Transverse colon (tissue), 4 donors: Measurements from ENCODE around the gene CACNA1C. TPM values are rescaled to one million over a fixed set of nuclear protein-coding genes. Genes with fewer than 3 reads are reported as not detected.

Source experiments
- DNase-seq: peaks from one replicate; pipeline ENCODE4 v3.0.0-alpha.2; 2019
- H3K27ac ChIP-seq, 4 donors: fragments of 200-600 bp; sonication (generic); 2 replicates each; pipeline ENCODE4 v1.5.1; 2016 to 2018; ENCODE audit warnings: inconsistent platforms in 4 of 4
- H3K27me3 ChIP-seq: fragments of 200-600 bp; sonication (generic); 2 replicates; pipeline ENCODE4 v1.5.1; 2017; ENCODE audit warnings: inconsistent platforms
- H3K36me3 ChIP-seq, 4 donors: fragments of 200-600 bp; sonication (generic); 2 replicates each; pipeline ENCODE4 v1.5.1; 2017 to 2019; ENCODE audit warnings: inconsistent platforms in 4 of 4
- H3K4me1 ChIP-seq, 4 donors: fragments of 200-600 bp; sonication (generic); 2 replicates each; pipeline ENCODE4 v1.5.1; 2017 to 2020; ENCODE audit warnings: inconsistent platforms in 4 of 4
- H3K4me3 ChIP-seq, 4 donors: fragments of 200-600 bp; sonication (generic); 1 replicate in 1 of 4; 2 replicates in 3 of 4; pipeline versions ENCODE4 v1.5.1 to v1.6.1; 2017 to 2019; ENCODE audit warnings: inconsistent platforms in 4 of 4
- H3K9me3 ChIP-seq, 2 donors: fragments of 200-600 bp; sonication (generic); 2 replicates each; pipeline ENCODE4 v1.5.1; 2017 to 2019; ENCODE audit warnings: inconsistent platforms in 2 of 2
- EP300 ChIP-seq: sonication (generic); formaldehyde crosslinking; IDR thresholded peaks from one replicate; pipeline ENCODE4 v1.6.1; 2017; ENCODE audit warnings: antibody characterized with exemption, low read depth
- POLR2A ChIP-seq: fragments of 450-650 bp; IDR thresholded peaks from one replicate; pipeline ENCODE4 v1.6.1; 2016; ENCODE audit warnings: antibody characterized with exemption, mild to moderate bottlenecking, moderate library complexity
- POLR2AphosphoS5 ChIP-seq, 3 donors: sonication (generic); formaldehyde crosslinking; IDR thresholded peaks; one replicate each; pipeline ENCODE4 v1.6.1; 2016; ENCODE audit warnings: antibody characterized with exemption in 3 of 3
- WGBS, 2 donors: methylation state at CpG; one replicate each; pipeline ENCODE4 v1.1.5; 2018; ENCODE audit warnings: low coverage in 1 of 2; 5-methylcytosine and 5-hydroxymethylcytosine counted together
- in situ Hi-C, 4 donors: fragments of 200-750 bp; cut with MboI; loops; one replicate each; pipeline versions ENCODE4 v1.15.0 to v1.15.1; 2017; ENCODE audit warnings: low sequenced_read_pairs in 3 of 4, low pct_ligation_motif_present in 1 of 4, low pct_unique_long_range_greater_than_20kb in 1 of 4
- intact Hi-C: fragments of 100-400 bp; cut with DNase I; formaldehyde crosslinking; loops from one replicate; pipeline ENCODE4 v1.15.1; 2023; ENCODE audit warnings: low total_unique reads
- total RNA-seq, 4 donors: library from RNA; depleted of rRNA; stranded (reverse); fragments of >200 nt; gene quantifications; one replicate each; pipeline ENCODE4 v1.1.0, GENCODE V29; 2016
- TF ChIP-seq, protein P1 (sequence below), 5 experiments: fragments of 200-600 bp in 3 of 5; fragments of 450-650 bp in 2 of 5; sonication (generic) in 3 of 5; IDR thresholded peaks; 1 replicate in 2 of 5; 2 replicates in 3 of 5; pipeline ENCODE4 v1.5.1; 2016 to 2017; ENCODE audit warnings: antibody characterized with exemption in 5 of 5, inconsistent platforms in 3 of 5, mild to moderate bottlenecking in 2 of 5, moderate library complexity in 1 of 5

The CACNA1C gene
- total RNA-seq, 4 donors from 2014 or later, result 18.8 to 35.2 (median 24.8) TPM

DNA sequence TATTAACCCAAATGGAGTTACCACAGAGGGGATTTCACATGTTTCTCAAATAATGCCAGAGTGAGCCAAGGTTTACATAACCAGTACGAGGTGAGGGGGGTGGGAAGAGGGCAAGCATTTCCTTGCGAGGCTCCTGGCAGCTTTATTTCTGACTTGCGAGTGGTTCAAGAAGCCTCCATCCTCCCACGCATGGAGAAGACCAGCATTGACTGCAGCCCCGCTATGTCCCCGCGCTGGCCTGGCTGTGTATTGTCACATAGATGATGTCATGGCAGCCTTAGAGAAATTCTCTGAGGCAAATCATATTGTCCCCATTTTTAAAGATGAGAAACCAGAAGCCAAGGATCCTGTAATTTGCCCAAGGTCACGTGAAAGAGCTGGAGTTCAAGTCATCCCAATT is 188.2 kb downstream of the CACNA1C start:
- no peaks in the 10 kb centered on the region for H3K27me3 ChIP-seq
- no peaks in the 10 kb centered on the region for H3K9me3 ChIP-seq
- H3K4me1 ChIP-seq, result peaks cover 0 to 11% (median 5%) of the 10 kb centered on the region in 4 donors
- peak overlapping the region in 3 of 4 donors; percentile 11 to 62 (median 28) for H3K27ac ChIP-seq
- H3K4me3 ChIP-seq, result no peak overlapping the region
- intact Hi-C loops, result no loop called here
- TF ChIP-seq EP300 (no peak), POLR2A (no peak)
- no peak for DNase-seq
- in situ Hi-C loops, result no loop called here
- WGBS, 2 donors, result 81 to 100% methylated on average over 1 to 8 of the region's 8 CpGs
- no peaks in the 10 kb centered on the region for H3K36me3 ChIP-seq

GRCh38 chr12:2242216-2242615 is 189.4 kb downstream of the CACNA1C start:
- H3K4me1 ChIP-seq, result peaks cover 0 to 13% (median 5%) of the 10 kb centered on the region in 4 donors
- H3K9me3 ChIP-seq, result no peaks in the 10 kb centered on the region
- intact Hi-C loops, result no loop called here
- TF ChIP-seq POLR2AphosphoS5 (IDR thresholded peaks at IDR 0.05) (no peak), POLR2A (no peak), EP300 (no peak)
- TF ChIP-seq, protein P1, sequence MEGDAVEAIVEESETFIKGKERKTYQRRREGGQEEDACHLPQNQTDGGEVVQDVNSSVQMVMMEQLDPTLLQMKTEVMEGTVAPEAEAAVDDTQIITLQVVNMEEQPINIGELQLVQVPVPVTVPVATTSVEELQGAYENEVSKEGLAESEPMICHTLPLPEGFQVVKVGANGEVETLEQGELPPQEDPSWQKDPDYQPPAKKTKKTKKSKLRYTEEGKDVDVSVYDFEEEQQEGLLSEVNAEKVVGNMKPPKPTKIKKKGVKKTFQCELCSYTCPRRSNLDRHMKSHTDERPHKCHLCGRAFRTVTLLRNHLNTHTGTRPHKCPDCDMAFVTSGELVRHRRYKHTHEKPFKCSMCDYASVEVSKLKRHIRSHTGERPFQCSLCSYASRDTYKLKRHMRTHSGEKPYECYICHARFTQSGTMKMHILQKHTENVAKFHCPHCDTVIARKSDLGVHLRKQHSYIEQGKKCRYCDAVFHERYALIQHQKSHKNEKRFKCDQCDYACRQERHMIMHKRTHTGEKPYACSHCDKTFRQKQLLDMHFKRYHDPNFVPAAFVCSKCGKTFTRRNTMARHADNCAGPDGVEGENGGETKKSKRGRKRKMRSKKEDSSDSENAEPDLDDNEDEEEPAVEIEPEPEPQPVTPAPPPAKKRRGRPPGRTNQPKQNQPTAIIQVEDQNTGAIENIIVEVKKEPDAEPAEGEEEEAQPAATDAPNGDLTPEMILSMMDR (IDR thresholded peaks at IDR 0.05), result no peak
- no peaks in the 10 kb centered on the region for H3K27me3 ChIP-seq
- 84 to 85% methylated on average over 5 of the region's 5 CpGs for WGBS, 2 donors
- DNase-seq, result no peak
- H3K4me3 ChIP-seq, result no peak overlapping the region
- in situ Hi-C loops, result no loop called here
- no peaks in the 10 kb centered on the region for H3K36me3 ChIP-seq
- H3K27ac ChIP-seq, result peak overlapping the region; percentile 66 to 82 (median 75)

DNA sequence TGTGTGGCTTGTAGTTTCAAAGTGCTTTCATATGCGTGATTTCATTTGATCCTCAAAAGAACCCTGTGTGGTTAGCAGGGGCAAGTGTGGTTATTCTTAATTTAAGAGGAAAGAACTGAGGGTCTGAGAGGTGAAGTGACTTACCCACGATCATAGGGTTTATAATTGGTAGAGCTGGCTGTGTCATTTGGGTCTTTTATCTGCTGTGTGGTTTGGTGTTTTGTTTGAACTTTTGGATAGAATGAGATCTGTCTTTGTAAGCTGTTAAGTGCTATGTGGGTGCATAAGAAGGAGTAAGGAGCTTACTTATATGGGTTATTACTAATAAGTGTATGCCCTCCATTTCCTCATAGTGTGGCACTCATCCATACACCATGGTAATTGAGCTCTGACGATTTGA is 190.0 kb downstream of the CACNA1C start:
- Histone ChIP-seq H3K36me3 (no peaks in the 10 kb centered on the region), H3K27me3 (no peaks in the 10 kb centered on the region), H3K4me1 (peaks cover 4 to 19% (median 6%) of the 10 kb centered on the region in 4 donors), H3K4me3 (no peak overlapping the region), H3K27ac (peak overlapping the region; percentile 66 to 82 (median 75)), H3K9me3 (no peaks in the 10 kb centered on the region)
- intact Hi-C loops, result no loop called here
- WGBS, 2 donors, result 69 to 84% methylated on average over 3 of the region's 3 CpGs
- TF ChIP-seq EP300 (no peak), POLR2AphosphoS5 (IDR thresholded peaks at IDR 0.05) (no peak), POLR2A (no peak)
- TF ChIP-seq, protein P1 (IDR thresholded peaks at IDR 0.05), result no peak
- no peak for DNase-seq
- in situ Hi-C loops, result no loop called here

DNA sequence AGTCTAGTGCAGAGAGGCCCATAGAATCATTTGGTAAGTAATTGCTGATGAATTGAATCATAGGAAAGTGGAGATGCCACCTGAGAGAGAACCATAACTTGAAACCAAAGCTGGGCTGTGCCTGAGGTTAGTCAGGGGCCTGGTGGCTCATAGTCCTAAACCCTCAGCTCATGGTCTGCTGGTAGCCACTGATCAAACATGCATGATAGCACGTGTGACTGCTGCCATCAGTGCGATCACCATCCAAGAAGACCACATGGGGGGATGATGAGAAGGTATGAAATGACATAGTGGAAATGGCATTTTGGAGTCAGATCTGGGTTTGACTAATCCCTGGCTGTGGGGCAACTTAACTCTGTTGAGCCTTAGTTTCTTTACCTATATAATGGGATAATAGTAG is 190.5 kb downstream of the CACNA1C start:
- no peaks in the 10 kb centered on the region for H3K9me3 ChIP-seq
- peak overlapping the region; percentile 66 to 82 (median 75) for H3K27ac ChIP-seq
- 87% methylated on average over 2 of the region's 2 CpGs; no CpG with 5 or more reads in 1 of the 2 donors for WGBS, 2 donors
- H3K4me1 ChIP-seq, result peaks cover 4 to 21% (median 7%) of the 10 kb centered on the region in 4 donors
- no peak for DNase-seq
- TF ChIP-seq EP300 (no peak), POLR2AphosphoS5 (IDR thresholded peaks at IDR 0.05) (no peak), POLR2A (no peak)
- TF ChIP-seq, protein P1 (IDR thresholded peaks at IDR 0.05), result no peak
- H3K36me3 ChIP-seq, result no peaks in the 10 kb centered on the region
- H3K27me3 ChIP-seq, result no peaks in the 10 kb centered on the region
- no peak overlapping the region for H3K4me3 ChIP-seq
- in situ Hi-C loops (no loop called here), intact Hi-C loops (no loop called here)
